ENCODE data around the gene PELI2.
A peak's percentile ranks its signal among the peaks of the same experiment; 100 is the strongest.

Gene PELI2

GRCh38 chr14:56247495-56248200 lies 129.4 kb downstream of the PELI2 start:
- no peak for DNase-seq (ENCODE audit: low read depth)

GRCh38 chr14:56248442-56248841 lies 130.2 kb downstream of the PELI2 start:
- DNase-seq (ENCODE audit: low read depth), result no peak

- DNase-seq (ENCODE audit: low read depth), result no peak
These were observed 142.8 kb downstream of the PELI2 start for GRCh38 chr14:56261046-56261445.

DNA sequence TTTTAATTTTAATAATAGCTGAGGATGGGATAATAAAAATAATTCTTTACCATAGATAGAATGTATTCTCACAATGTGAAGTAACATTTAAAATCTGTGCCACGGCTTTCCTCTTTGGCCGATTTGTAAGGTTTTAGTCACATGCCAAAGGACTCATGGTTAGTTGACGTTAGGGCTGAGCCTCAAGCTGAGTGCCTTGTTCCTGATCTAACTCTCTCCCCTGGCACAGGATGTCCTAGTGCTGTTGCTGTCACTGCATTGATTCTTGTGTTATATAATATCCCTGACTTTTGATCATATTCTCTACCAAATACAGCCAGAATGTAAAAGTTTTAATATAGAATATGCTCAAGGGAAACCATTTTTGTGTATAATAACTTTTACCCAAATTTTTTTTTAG lies 144.3 kb downstream of the PELI2 start:
- DNase-seq (ENCODE audit: low read depth), result no peak

GRCh38 chr14:56268039-56268438 lies 149.8 kb downstream of the PELI2 start:
- DNase-seq (ENCODE audit: low read depth), result no peak

GRCh38 chr14:56268673-56269072 lies 150.5 kb downstream of the PELI2 start:
- DNase-seq (ENCODE audit: low read depth), result no peak

- DNase-seq (ENCODE audit: low read depth), result no peak
These were observed 152.7 kb downstream of the PELI2 start for GRCh38 chr14:56270921-56271320.

GRCh38 chr14:56271970-56272369 lies 153.8 kb downstream of the PELI2 start:
- no peak for DNase-seq (ENCODE audit: low read depth)

DNA sequence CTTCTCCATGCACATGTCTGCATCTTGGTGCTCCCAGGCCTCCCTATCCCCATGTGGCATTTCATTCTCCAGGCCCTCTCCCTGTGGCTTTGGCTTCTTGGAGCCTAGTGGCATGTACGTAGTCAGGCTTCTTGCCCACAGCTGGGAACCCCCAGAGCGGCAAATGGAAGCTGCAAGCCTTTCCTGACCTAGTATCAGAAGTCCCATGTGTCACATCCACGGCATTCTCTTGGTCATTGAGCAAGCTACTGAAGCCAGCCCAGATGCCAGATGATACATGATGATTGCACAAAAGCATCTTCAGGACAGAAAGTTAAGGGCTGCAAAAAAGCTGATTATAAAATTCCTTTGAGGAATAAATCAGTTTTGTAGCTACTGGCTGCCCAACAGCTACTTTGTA lies 154.9 kb downstream of the PELI2 start:
- no peak for DNase-seq (ENCODE audit: low read depth)

- no peak for DNase-seq (ENCODE audit: low read depth)
These were observed 155.7 kb downstream of the PELI2 start for GRCh38 chr14:56273951-56274350.

DNA sequence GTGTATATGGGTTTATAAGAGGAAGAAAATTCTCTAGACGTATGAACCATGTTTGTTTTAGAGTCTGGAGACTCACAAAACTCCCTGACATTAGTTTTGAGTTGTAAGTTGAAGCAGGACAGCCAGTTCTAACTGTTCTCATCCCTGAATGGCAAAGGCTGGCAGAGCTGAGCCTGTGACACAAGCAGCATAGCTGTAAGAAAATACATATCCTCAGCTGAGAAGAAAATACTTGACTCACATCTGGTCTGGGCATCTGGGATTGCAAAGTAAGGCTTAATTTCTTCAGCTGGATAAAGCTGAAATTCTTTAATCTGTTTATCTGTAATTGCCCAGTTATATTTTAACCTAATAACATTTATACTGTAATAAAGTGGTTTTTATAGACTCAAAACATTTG lies 156.3 kb downstream of the PELI2 start:
- DNase-seq (ENCODE audit: low read depth), result no peak

DNA sequence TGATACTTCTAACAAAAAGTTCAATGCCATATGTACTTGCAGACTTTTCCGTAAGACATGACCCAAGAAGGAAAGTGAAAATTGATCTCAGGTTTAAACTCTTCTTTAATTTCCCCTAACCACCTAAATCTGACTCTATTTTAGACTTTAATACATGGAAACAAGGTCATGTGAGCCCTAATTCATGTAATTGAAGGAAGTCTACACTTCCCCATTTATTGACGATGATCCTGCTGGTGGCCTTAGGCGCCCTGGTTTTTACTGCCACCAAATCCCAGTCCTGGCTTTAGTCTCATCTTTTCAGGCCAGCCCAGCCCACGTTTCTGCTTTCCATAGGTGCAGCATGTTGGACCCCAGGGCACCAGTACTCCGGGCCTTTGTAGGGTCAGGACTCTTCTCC lies 157.9 kb downstream of the PELI2 start:
- no peak for DNase-seq (ENCODE audit: low read depth)

DNA sequence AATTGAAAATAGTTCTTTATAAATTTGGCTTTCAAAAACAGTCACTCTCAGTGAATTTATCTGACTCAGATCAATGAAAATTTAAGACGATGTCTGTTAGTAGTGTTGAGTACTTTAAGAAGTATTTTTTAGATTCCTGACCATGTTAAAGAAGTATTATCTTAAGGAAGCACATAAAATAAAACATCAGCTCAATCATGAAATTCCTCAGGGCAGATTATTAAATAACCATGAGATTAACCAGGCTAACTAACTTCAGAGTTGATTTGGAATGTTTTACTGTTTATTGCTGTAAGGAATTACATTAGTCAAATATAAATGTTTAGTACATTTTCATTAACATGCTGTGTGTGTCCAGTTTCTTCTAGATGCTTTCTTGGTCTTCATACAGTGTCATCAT lies 160.2 kb downstream of the PELI2 start:
- DNase-seq (ENCODE audit: low read depth), result no peak

DNA sequence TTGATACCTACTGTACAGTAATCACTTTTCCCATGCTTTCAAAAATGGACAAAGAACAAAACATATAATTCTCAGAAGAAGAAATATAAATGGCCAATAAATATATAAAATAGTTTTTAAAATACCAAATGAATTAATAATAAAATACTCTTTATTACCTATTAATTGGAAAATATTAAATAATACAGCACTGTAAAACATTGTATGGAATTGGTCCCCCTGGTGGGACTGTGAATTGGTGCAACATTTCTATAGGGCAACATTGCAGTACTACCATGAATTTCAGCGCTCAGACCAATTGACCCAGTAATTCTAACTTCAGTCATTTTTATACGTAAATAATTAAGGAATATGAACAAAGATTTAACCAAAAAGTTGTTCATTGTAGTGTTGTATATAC lies 162.6 kb downstream of the PELI2 start:
- DNase-seq (ENCODE audit: low read depth), result no peak

DNA sequence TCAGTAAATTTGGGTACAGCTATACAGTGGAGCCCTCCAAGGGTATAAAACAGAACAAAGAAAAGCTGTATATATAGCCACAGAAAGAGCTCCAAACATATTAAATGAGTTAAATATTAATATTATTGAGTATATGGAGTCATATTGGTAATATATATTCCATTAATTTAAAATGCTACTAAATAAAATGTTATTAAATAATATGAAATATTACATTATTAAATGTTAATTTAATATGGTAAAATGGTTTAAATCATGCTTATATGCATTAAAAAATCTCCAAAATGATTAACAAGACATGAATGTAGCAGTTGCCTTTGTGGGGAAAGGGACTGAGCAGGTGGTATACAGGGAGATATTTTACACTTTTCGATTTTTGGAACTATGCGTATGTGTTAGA lies 164.0 kb downstream of the PELI2 start:
- no peak for DNase-seq (ENCODE audit: low read depth)

DNA sequence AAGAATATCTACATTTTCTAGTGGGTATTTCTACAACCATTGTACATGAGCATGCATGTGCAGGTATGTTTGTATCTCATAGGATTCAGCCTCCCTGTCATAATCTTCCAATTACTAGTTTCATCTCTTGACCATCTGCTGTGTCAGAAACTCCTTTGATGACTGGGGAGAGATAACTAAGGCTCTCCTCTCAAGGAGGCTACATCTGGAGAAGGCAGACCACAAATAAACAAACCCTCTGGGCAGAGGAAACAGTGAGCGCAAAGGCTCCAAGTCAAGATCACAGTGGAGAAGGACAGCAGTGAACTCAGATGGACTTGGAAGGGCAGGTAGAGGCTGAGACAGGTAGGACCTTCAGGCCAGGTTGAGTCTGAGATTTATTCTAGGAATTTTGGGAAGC lies 166.4 kb downstream of the PELI2 start:
- DNase-seq (ENCODE audit: low read depth), result no peak

DNA sequence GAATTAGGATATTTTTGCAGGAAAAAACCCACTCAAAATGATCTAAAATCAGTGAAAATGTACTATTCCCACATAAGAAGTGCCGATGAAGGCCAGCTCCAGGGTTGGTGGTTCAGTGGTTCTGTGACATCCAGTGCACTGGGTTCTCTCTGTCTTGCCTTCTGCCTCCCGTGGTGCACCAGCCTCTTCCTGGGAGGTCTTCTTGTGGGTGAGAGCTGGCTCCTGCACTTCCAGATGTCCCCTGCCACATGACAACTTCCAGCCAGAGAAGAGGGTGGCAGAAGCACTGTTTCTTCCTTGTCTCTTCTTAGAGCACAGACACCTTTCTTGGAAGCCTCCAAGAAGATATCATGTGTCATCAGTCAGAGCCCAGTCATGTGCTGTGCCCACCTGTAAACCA lies 170.9 kb downstream of the PELI2 start:
- no peak for DNase-seq (ENCODE audit: low read depth)

- DNase-seq (ENCODE audit: low read depth), result no peak
These were observed 172.0 kb downstream of the PELI2 start for GRCh38 chr14:56290195-56290594.

GRCh38 chr14:56292970-56293369 lies 174.8 kb downstream of the PELI2 start:
- no peak for DNase-seq (ENCODE audit: low read depth)

DNA sequence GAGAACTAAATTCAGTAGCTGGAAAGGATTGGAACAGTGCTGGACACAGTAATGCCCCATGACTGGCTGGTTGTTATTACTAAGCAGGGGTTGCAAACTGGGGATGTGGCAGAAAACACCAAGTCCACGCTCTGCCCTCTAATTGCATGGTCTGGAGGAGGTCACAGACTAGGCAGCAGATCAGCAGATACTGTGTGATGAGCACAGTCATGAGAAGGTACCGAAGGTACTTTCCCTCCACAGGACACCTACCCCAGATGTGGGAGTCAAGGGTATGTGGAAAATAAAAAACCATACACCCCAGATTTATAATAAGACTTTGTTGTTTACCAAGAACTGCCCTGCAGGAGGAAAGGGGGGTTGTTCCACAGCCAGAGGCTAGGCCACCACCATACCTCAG lies 175.3 kb downstream of the PELI2 start:
- DNase-seq (ENCODE audit: low read depth), result no peak

GRCh38 chr14:56294128-56294527 lies 175.9 kb downstream of the PELI2 start:
- DNase-seq (ENCODE audit: low read depth), result peak; percentile 1

DNA sequence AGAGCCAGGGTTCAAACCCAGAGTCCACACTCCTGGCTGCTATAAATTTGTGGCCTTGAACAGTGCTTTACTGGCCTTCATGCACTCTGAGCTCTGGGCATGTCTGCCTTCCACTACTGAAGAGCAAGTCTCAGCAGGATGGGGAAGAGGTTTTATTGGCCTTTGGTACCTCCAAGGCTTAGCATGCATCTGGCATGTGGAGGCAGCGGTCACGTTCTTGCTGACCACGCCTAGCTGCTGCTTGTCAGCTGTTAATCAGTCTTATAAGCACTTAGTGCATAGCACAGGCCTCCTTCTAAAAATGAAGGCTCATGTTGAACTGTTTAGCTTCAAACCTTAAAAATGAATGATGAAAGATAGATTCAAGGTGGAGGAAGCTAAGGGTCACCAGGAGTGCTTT lies 177.5 kb downstream of the PELI2 start:
- DNase-seq (ENCODE audit: low read depth), result no peak

- DNase-seq (ENCODE audit: low read depth), result no peak
These were observed 179.2 kb downstream of the PELI2 start for GRCh38 chr14:56297449-56297848.

DNA sequence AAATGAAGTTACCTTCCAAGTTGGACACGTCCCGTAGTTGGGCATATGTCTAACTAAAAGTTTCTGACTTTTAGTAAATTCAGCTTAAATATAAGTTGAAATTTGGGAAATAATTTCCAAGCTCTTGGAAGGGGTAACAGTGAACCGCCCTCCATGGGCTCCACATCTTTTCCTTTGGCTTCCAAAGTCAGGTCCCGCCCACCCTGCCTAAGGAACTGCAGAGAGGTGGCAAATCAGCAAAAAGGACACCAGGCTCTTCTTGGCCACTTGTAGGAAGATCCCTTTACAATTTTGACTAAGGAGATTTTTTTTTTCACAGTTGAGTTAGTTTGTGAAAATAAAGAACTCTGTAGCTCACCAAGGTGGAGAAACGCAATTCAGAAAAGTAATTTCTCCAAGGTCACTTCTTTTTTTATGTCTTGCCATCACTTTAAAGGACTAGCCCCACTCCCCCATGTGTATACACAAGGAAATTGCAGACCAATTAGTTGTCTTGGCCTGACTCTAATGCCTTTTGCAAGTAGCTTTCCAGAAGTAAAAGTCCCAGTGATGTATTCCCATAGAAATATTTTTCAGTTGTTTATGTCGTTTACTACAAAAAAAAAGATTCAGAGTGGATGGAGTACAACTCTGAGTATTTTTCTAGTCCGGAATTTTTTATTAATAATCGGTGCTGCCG lies 181.2 kb downstream of the PELI2 start:
- DNase-seq (ENCODE audit: low read depth), result no peak
